ENCODE results near the gene VPS33A. TPM values are rescaled to one million over a fixed set of nuclear protein-coding genes. Genes with fewer than 3 reads are reported as not detected.
"Not testable (repeated sequence)": the region's sequence is repeated elsewhere in the genome, so short reads cannot be mapped to it uniquely, and the experiment has no call there.

VPS33A gene
- total and polyA plus RNA-seq, 4 donors: 8.9 to 14.5 (median 11.7) TPM

GRCh38 chr12:122275459-122275858, 9.2 kb upstream of the VPS33A start:
- intact Hi-C loops (cut with DNase I): no loop called here
- H3K4me1 ChIP-seq (ENCODE audit: control insufficient read depth in 1 of 2, insufficient read depth in 2 of 2, low read length in 2 of 2): no peaks in the 10 kb centered on the region
- no peak for ATAC-seq (ENCODE audit: low FRiP score)
- H3K27me3 ChIP-seq (ENCODE audit: control insufficient read depth in 1 of 2, insufficient read depth in 2 of 2, low read length in 1 of 2): no peaks in the 10 kb centered on the region
- no peaks in the 10 kb centered on the region for H3K9me3 ChIP-seq (ENCODE audit: control insufficient read depth, low read length)
- no peak for DNase-seq
- H3K36me3 ChIP-seq (ENCODE audit: control insufficient read depth in 1 of 2, insufficient read depth in 2 of 2, low read length in 1 of 2): peaks cover 0 to 9% of the 10 kb centered on the region in 2 donors
- WGBS, 2 donors: 79 to 85% methylated on average over 8 of the region's 8 CpGs
- H3K27ac ChIP-seq (ENCODE audit: low read depth in 1 of 2, low read length in 2 of 2): no peak overlapping the region
- H3K4me3 ChIP-seq (ENCODE audit: low read length in 2 of 2): no peak overlapping the region

GRCh38 chr12:122265886-122266229, 436 bp downstream of the VPS33A start:
- WGBS, 2 donors: 0 to 1% methylated on average over 17 of the region's 17 CpGs

GRCh38 chr12:122265476-122265875, 818 bp downstream of the VPS33A start:
- H3K36me3 ChIP-seq (ENCODE audit: control insufficient read depth in 1 of 2, insufficient read depth in 2 of 2, low read length in 1 of 2): peaks cover 4% of the 10 kb centered on the region in 2 donors
- no peaks in the 10 kb centered on the region for H3K27me3 ChIP-seq (ENCODE audit: control insufficient read depth in 1 of 2, insufficient read depth in 2 of 2, low read length in 1 of 2)
- intact Hi-C loops (cut with DNase I): loop anchor here in 1 of 2 donors (10.0 kb wide), 1 partner anchor 89 kb away; no protein-coding TSS in a partner anchor
- H3K4me3 ChIP-seq (ENCODE audit: low read length in 2 of 2): peak overlapping the region; percentile 53 to 77
- ATAC-seq (ENCODE audit: low FRiP score): no peak
- H3K4me1 ChIP-seq (ENCODE audit: control insufficient read depth in 1 of 2, insufficient read depth in 2 of 2, low read length in 2 of 2): no peaks in the 10 kb centered on the region
- H3K27ac ChIP-seq (ENCODE audit: low read depth in 1 of 2, low read length in 2 of 2): peak overlapping the region in 1 of 2 donors; percentile 77
- no peaks in the 10 kb centered on the region for H3K9me3 ChIP-seq (ENCODE audit: control insufficient read depth, low read length)
- 28 to 29% methylated on average over 1 of the region's 1 CpG for WGBS, 2 donors
- DNase-seq: no peak

More at GRCh38 chr12:122265886-122266229, 436 bp downstream of the VPS33A start:
- Histone ChIP-seq H3K9me3 (ENCODE audit: control insufficient read depth, low read length) (no peaks in the 10 kb centered on the region), H3K4me1 (ENCODE audit: control insufficient read depth in 1 of 2, insufficient read depth in 2 of 2, low read length in 2 of 2) (no peaks in the 10 kb centered on the region), H3K36me3 (ENCODE audit: control insufficient read depth in 1 of 2, insufficient read depth in 2 of 2, low read length in 1 of 2) (peaks cover 4% of the 10 kb centered on the region in 2 donors), H3K4me3 (ENCODE audit: low read length in 2 of 2) (peak overlapping the region; percentile 53 to 77), H3K27ac (ENCODE audit: low read depth in 1 of 2, low read length in 2 of 2) (peak overlapping the region in 1 of 2 donors; percentile 77), H3K27me3 (ENCODE audit: control insufficient read depth in 1 of 2, insufficient read depth in 2 of 2, low read length in 1 of 2) (no peaks in the 10 kb centered on the region)
- intact Hi-C loops (cut with DNase I): loop anchor here in 1 of 2 donors (1.0 to 10.0 kb wide), 2 partner anchors 40 to 89 kb away; partner anchors contain the start of gene DIABLO
- DNase-seq: no peak
- peak; percentile 75 for ATAC-seq (ENCODE audit: low FRiP score)

- H3K4me3 ChIP-seq (ENCODE audit: low read length in 2 of 2); H3K36me3 ChIP-seq (ENCODE audit: control insufficient read depth in 1 of 2, insufficient read depth in 2 of 2, low read length in 1 of 2); H3K4me1 ChIP-seq (ENCODE audit: control insufficient read depth in 1 of 2, insufficient read depth in 2 of 2, low read length in 2 of 2); ATAC-seq (ENCODE audit: low FRiP score); DNase-seq; H3K27ac ChIP-seq (ENCODE audit: low read depth in 1 of 2, low read length in 2 of 2); H3K9me3 ChIP-seq (ENCODE audit: control insufficient read depth, low read length); H3K27me3 ChIP-seq (ENCODE audit: control insufficient read depth in 1 of 2, insufficient read depth in 2 of 2, low read length in 1 of 2): not testable (repeated sequence)
- WGBS, 2 donors: 90 to 98% methylated on average over 13 to 14 of the region's 14 CpGs
- intact Hi-C loops (cut with DNase I): loop anchor here in 1 of 2 donors (10.0 kb wide), 1 partner anchor 94 kb away; no protein-coding TSS in a partner anchor
Measured at GRCh38 chr12:122260735-122261134, 5.6 kb downstream of the VPS33A start.

GRCh38 chr12:122258939-122259338, 7.4 kb downstream of the VPS33A start:
- H3K9me3 ChIP-seq (ENCODE audit: control insufficient read depth, low read length); H3K27me3 ChIP-seq (ENCODE audit: control insufficient read depth in 1 of 2, insufficient read depth in 2 of 2, low read length in 1 of 2); H3K36me3 ChIP-seq (ENCODE audit: control insufficient read depth in 1 of 2, insufficient read depth in 2 of 2, low read length in 1 of 2); intact Hi-C loops (cut with DNase I); ATAC-seq (ENCODE audit: low FRiP score); DNase-seq; H3K4me1 ChIP-seq (ENCODE audit: control insufficient read depth in 1 of 2, insufficient read depth in 2 of 2, low read length in 2 of 2); H3K27ac ChIP-seq (ENCODE audit: low read depth in 1 of 2, low read length in 2 of 2); H3K4me3 ChIP-seq (ENCODE audit: low read length in 2 of 2): not testable (repeated sequence)
- 89 to 93% methylated on average over 3 to 4 of the region's 4 CpGs for WGBS, 2 donors

- H3K4me1 ChIP-seq (ENCODE audit: control insufficient read depth in 1 of 2, insufficient read depth in 2 of 2, low read length in 2 of 2); H3K27ac ChIP-seq (ENCODE audit: low read depth in 1 of 2, low read length in 2 of 2); H3K4me3 ChIP-seq (ENCODE audit: low read length in 2 of 2); ATAC-seq (ENCODE audit: low FRiP score); intact Hi-C loops (cut with DNase I); DNase-seq; H3K9me3 ChIP-seq (ENCODE audit: control insufficient read depth, low read length); H3K36me3 ChIP-seq (ENCODE audit: control insufficient read depth in 1 of 2, insufficient read depth in 2 of 2, low read length in 1 of 2); H3K27me3 ChIP-seq (ENCODE audit: control insufficient read depth in 1 of 2, insufficient read depth in 2 of 2, low read length in 1 of 2): not testable (repeated sequence)
- 96 to 100% methylated on average over 4 of the region's 4 CpGs for WGBS, 2 donors
Measured at GRCh38 chr12:122258462-122258861, 7.8 kb downstream of the VPS33A start.

- no peak for ATAC-seq (ENCODE audit: low FRiP score)
- no peaks in the 10 kb centered on the region for H3K27me3 ChIP-seq (ENCODE audit: control insufficient read depth in 1 of 2, insufficient read depth in 2 of 2, low read length in 1 of 2)
- no peaks in the 10 kb centered on the region for H3K36me3 ChIP-seq (ENCODE audit: control insufficient read depth in 1 of 2, insufficient read depth in 2 of 2, low read length in 1 of 2)
- intact Hi-C loops (cut with DNase I): no loop called here
- 93 to 94% methylated on average over 8 of the region's 8 CpGs for WGBS, 2 donors
- DNase-seq: no peak
- H3K4me1 ChIP-seq (ENCODE audit: control insufficient read depth in 1 of 2, insufficient read depth in 2 of 2, low read length in 2 of 2): no peaks in the 10 kb centered on the region
- no peak overlapping the region for H3K27ac ChIP-seq (ENCODE audit: low read depth in 1 of 2, low read length in 2 of 2)
- H3K4me3 ChIP-seq (ENCODE audit: low read length in 2 of 2): no peak overlapping the region
- no peaks in the 10 kb centered on the region for H3K9me3 ChIP-seq (ENCODE audit: control insufficient read depth, low read length)
Measured at GRCh38 chr12:122250536-122250935, 15.8 kb downstream of the VPS33A start.

- DNase-seq (no peak), ATAC-seq (ENCODE audit: low FRiP score) (no peak)
- Histone ChIP-seq H3K4me1 (ENCODE audit: control insufficient read depth in 1 of 2, insufficient read depth in 2 of 2, low read length in 2 of 2) (no peaks in the 10 kb centered on the region), H3K27me3 (ENCODE audit: control insufficient read depth in 1 of 2, insufficient read depth in 2 of 2, low read length in 1 of 2) (no peaks in the 10 kb centered on the region), H3K9me3 (ENCODE audit: control insufficient read depth, low read length) (no peaks in the 10 kb centered on the region), H3K36me3 (ENCODE audit: control insufficient read depth in 1 of 2, insufficient read depth in 2 of 2, low read length in 1 of 2) (no peaks in the 10 kb centered on the region), H3K27ac (ENCODE audit: low read depth in 1 of 2, low read length in 2 of 2) (no peak overlapping the region), H3K4me3 (ENCODE audit: low read length in 2 of 2) (no peak overlapping the region)
- intact Hi-C loops (cut with DNase I): no loop called here
- WGBS, 2 donors: 93 to 95% methylated on average over 6 of the region's 6 CpGs
Measured at GRCh38 chr12:122250047-122250446, 16.2 kb downstream of the VPS33A start.

GRCh38 chr12:122245553-122245952, 20.7 kb downstream of the VPS33A start:
- ATAC-seq (ENCODE audit: low FRiP score): no peak
- intact Hi-C loops (cut with DNase I): no loop called here
- no peak overlapping the region for H3K4me3 ChIP-seq (ENCODE audit: low read length in 2 of 2)
- DNase-seq: no peak
- H3K36me3 ChIP-seq (ENCODE audit: control insufficient read depth in 1 of 2, insufficient read depth in 2 of 2, low read length in 1 of 2): peaks cover 0 to 4% of the 10 kb centered on the region in 2 donors
- H3K27me3 ChIP-seq (ENCODE audit: control insufficient read depth in 1 of 2, insufficient read depth in 2 of 2, low read length in 1 of 2): no peaks in the 10 kb centered on the region
- H3K4me1 ChIP-seq (ENCODE audit: control insufficient read depth in 1 of 2, insufficient read depth in 2 of 2, low read length in 2 of 2): no peaks in the 10 kb centered on the region
- 99 to 100% methylated on average over 1 of the region's 1 CpG for WGBS, 2 donors
- H3K9me3 ChIP-seq (ENCODE audit: control insufficient read depth, low read length): no peaks in the 10 kb centered on the region
- no peak overlapping the region for H3K27ac ChIP-seq (ENCODE audit: low read depth in 1 of 2, low read length in 2 of 2)
